ENCODE data around the gene GPR32. TPM values are rescaled to one million over a fixed set of nuclear protein-coding genes. Genes with fewer than 3 reads are reported as not detected.
A peak's percentile ranks its signal among the peaks of the same experiment; 100 is the strongest.
"Not testable (repeated sequence)": the region's sequence is repeated elsewhere in the genome, so short reads cannot be mapped to it uniquely, and the experiment has no call there.

GPR32 gene
- total and polyA plus RNA-seq, 4 experiments from 2014 or later: not detected

GRCh38 chr19:50739132-50739913 lies 30.9 kb upstream of the GPR32 start:
- DNase-seq: no peak
- ChIA-PET CTCF (ENCODE audit: partially characterized antibody) (no interaction called here), POLR2A (ENCODE audit: partially characterized antibody) (no interaction called here)
- Mint-ChIP-seq H3K27ac (no peak overlapping the region), H3K36me3 (no peaks in the 10 kb centered on the region), H3K9me3 (peaks cover 0 to 5% (median 1%) of the 10 kb centered on the region in 8 donors), H3K4me3 (no peak overlapping the region), H3K27me3 (peaks cover 30 to 33% of the 10 kb centered on the region in 2 donors), H3K4me1 (no peaks in the 10 kb centered on the region)
- no peaks in the 10 kb centered on the region for H3K9me3 ChIP-seq (ENCODE audit: control insufficient read depth in 1 of 2, low read length in 2 of 2)
- no peaks in the 10 kb centered on the region for H3K4me1 ChIP-seq (ENCODE audit: insufficient read depth, low read length)
- no peak overlapping the region for H3K4me3 ChIP-seq (ENCODE audit: low read length in 2 of 2)
- no peaks in the 10 kb centered on the region for H3K27me3 ChIP-seq (ENCODE audit: insufficient read depth, low read length)
- no peak overlapping the region for H3K27ac ChIP-seq (ENCODE audit: low read depth, low read length)
- no peaks in the 10 kb centered on the region for H3K36me3 ChIP-seq (ENCODE audit: insufficient read depth, low read length)
- intact Hi-C loops (cut with micrococcal nuclease): no loop called here

- Mint-ChIP-seq H3K36me3 (no peaks in the 10 kb centered on the region), H3K4me3 (no peak overlapping the region), H3K4me1 (no peaks in the 10 kb centered on the region), H3K9me3 (peaks cover 0 to 5% (median 1%) of the 10 kb centered on the region in 8 donors), H3K27me3 (peaks cover 32 to 37% of the 10 kb centered on the region in 2 donors), H3K27ac (peak overlapping the region in 2 of 7 donors; percentile 19 to 35)
- ChIA-PET POLR2A (ENCODE audit: partially characterized antibody) (no interaction called here), CTCF (ENCODE audit: partially characterized antibody) (no interaction called here)
- no peak for DNase-seq
- H3K4me3 ChIP-seq (ENCODE audit: low read length in 2 of 2): no peak overlapping the region
- H3K4me1 ChIP-seq (ENCODE audit: insufficient read depth, low read length): no peaks in the 10 kb centered on the region
- no peaks in the 10 kb centered on the region for H3K9me3 ChIP-seq (ENCODE audit: control insufficient read depth in 1 of 2, low read length in 2 of 2)
- intact Hi-C loops (cut with micrococcal nuclease): no loop called here
- no peaks in the 10 kb centered on the region for H3K36me3 ChIP-seq (ENCODE audit: insufficient read depth, low read length)
- no peaks in the 10 kb centered on the region for H3K27me3 ChIP-seq (ENCODE audit: insufficient read depth, low read length)
- H3K27ac ChIP-seq (ENCODE audit: low read depth, low read length): no peak overlapping the region
These were observed 30.3 kb upstream of the GPR32 start for GRCh38 chr19:50739914-50740426.

GRCh38 chr19:50741179-50741933 lies 28.9 kb upstream of the GPR32 start:
- Mint-ChIP-seq H3K27ac (no peak overlapping the region), H3K27me3 (peaks cover 28 to 36% of the 10 kb centered on the region in 2 donors), H3K4me3 (no peak overlapping the region), H3K9me3 (peaks cover 0 to 5% (median 1%) of the 10 kb centered on the region in 8 donors), H3K4me1 (no peaks in the 10 kb centered on the region), H3K36me3 (no peaks in the 10 kb centered on the region)
- intact Hi-C loops (cut with micrococcal nuclease): no loop called here
- ChIA-PET POLR2A (ENCODE audit: partially characterized antibody) (no interaction called here), CTCF (ENCODE audit: partially characterized antibody) (no interaction called here)
- Histone ChIP-seq H3K27me3 (ENCODE audit: insufficient read depth, low read length) (no peaks in the 10 kb centered on the region), H3K4me3 (ENCODE audit: low read length in 2 of 2) (no peak overlapping the region), H3K9me3 (ENCODE audit: control insufficient read depth in 1 of 2, low read length in 2 of 2) (no peaks in the 10 kb centered on the region), H3K27ac (ENCODE audit: low read depth, low read length) (no peak overlapping the region), H3K4me1 (ENCODE audit: insufficient read depth, low read length) (no peaks in the 10 kb centered on the region), H3K36me3 (ENCODE audit: insufficient read depth, low read length) (no peaks in the 10 kb centered on the region)
- DNase-seq: no peak

- ChIA-PET POLR2A (ENCODE audit: partially characterized antibody) (no interaction called here), CTCF (ENCODE audit: partially characterized antibody) (interaction anchor here (0.7 kb wide), 2 partner anchors 41 to 204 kb away, joined by 3 to 5 read pairs; no protein-coding TSS in a partner anchor)
- Histone ChIP-seq H3K4me1 (ENCODE audit: insufficient read depth, low read length) (no peaks in the 10 kb centered on the region), H3K27ac (ENCODE audit: low read depth, low read length) (no peak overlapping the region), H3K4me3 (ENCODE audit: low read length in 2 of 2) (no peak overlapping the region), H3K36me3 (ENCODE audit: insufficient read depth, low read length) (no peaks in the 10 kb centered on the region), H3K27me3 (ENCODE audit: insufficient read depth, low read length) (no peaks in the 10 kb centered on the region), H3K9me3 (ENCODE audit: control insufficient read depth in 1 of 2, low read length in 2 of 2) (no peaks in the 10 kb centered on the region)
- peak overlapping the region in 1 of 8 donors; percentile 15 for H3K4me3 Mint-ChIP-seq
- peaks cover 26 to 28% of the 10 kb centered on the region in 2 donors for H3K27me3 Mint-ChIP-seq
- no peak for DNase-seq
- no peaks in the 10 kb centered on the region for H3K36me3 Mint-ChIP-seq
- H3K27ac Mint-ChIP-seq: no peak overlapping the region
- intact Hi-C loops (cut with micrococcal nuclease): no loop called here
- peaks cover 0 to 5% (median 1%) of the 10 kb centered on the region in 8 donors for H3K9me3 Mint-ChIP-seq
- no peaks in the 10 kb centered on the region for H3K4me1 Mint-ChIP-seq
These were observed 26.7 kb upstream of the GPR32 start for GRCh38 chr19:50743537-50743936.

GRCh38 chr19:50745221-50745620 lies 25.0 kb upstream of the GPR32 start:
- H3K4me3 Mint-ChIP-seq: no peak overlapping the region
- no peaks in the 10 kb centered on the region for H3K4me1 Mint-ChIP-seq
- Histone ChIP-seq H3K36me3 (ENCODE audit: insufficient read depth, low read length) (no peaks in the 10 kb centered on the region), H3K4me1 (ENCODE audit: insufficient read depth, low read length) (no peaks in the 10 kb centered on the region), H3K27me3 (ENCODE audit: insufficient read depth, low read length) (no peaks in the 10 kb centered on the region), H3K27ac (ENCODE audit: low read depth, low read length) (no peak overlapping the region), H3K9me3 (ENCODE audit: control insufficient read depth in 1 of 2, low read length in 2 of 2) (no peaks in the 10 kb centered on the region), H3K4me3 (ENCODE audit: low read length in 2 of 2) (no peak overlapping the region)
- H3K27me3 Mint-ChIP-seq: peaks cover 15 to 16% of the 10 kb centered on the region in 2 donors
- H3K9me3 Mint-ChIP-seq: peaks cover 0 to 2% (median 0%) of the 10 kb centered on the region in 8 donors
- H3K27ac Mint-ChIP-seq: no peak overlapping the region
- no peak for DNase-seq
- intact Hi-C loops (cut with micrococcal nuclease): no loop called here
- ChIA-PET POLR2A (ENCODE audit: partially characterized antibody) (no interaction called here), CTCF (ENCODE audit: partially characterized antibody) (no interaction called here)
- no peaks in the 10 kb centered on the region for H3K36me3 Mint-ChIP-seq

GRCh38 chr19:50747141-50747540 lies 23.1 kb upstream of the GPR32 start:
- DNase-seq; H3K27me3 Mint-ChIP-seq; H3K4me3 ChIP-seq (ENCODE audit: low read length in 2 of 2); POLR2A ChIA-PET (ENCODE audit: partially characterized antibody); CTCF ChIA-PET (ENCODE audit: partially characterized antibody); H3K27me3 ChIP-seq (ENCODE audit: insufficient read depth, low read length); H3K27ac Mint-ChIP-seq; H3K27ac ChIP-seq (ENCODE audit: low read depth, low read length); H3K36me3 ChIP-seq (ENCODE audit: insufficient read depth, low read length); intact Hi-C loops (cut with micrococcal nuclease); H3K4me1 ChIP-seq (ENCODE audit: insufficient read depth, low read length); H3K9me3 Mint-ChIP-seq; H3K4me1 Mint-ChIP-seq; H3K36me3 Mint-ChIP-seq; H3K9me3 ChIP-seq (ENCODE audit: control insufficient read depth in 1 of 2, low read length in 2 of 2); H3K4me3 Mint-ChIP-seq: not testable (repeated sequence)

- H3K9me3 ChIP-seq (ENCODE audit: control insufficient read depth in 1 of 2, low read length in 2 of 2): no peaks in the 10 kb centered on the region
- no peak overlapping the region for H3K27ac Mint-ChIP-seq
- no peaks in the 10 kb centered on the region for H3K27me3 ChIP-seq (ENCODE audit: insufficient read depth, low read length)
- H3K36me3 ChIP-seq (ENCODE audit: insufficient read depth, low read length): no peaks in the 10 kb centered on the region
- intact Hi-C loops (cut with micrococcal nuclease): no loop called here
- peaks cover 0 to 2% (median 0%) of the 10 kb centered on the region in 8 donors for H3K9me3 Mint-ChIP-seq
- peaks cover 6 to 10% of the 10 kb centered on the region in 2 donors for H3K27me3 Mint-ChIP-seq
- no peaks in the 10 kb centered on the region for H3K4me1 Mint-ChIP-seq
- ChIA-PET CTCF (ENCODE audit: partially characterized antibody) (no interaction called here), POLR2A (ENCODE audit: partially characterized antibody) (no interaction called here)
- H3K27ac ChIP-seq (ENCODE audit: low read depth, low read length): no peak overlapping the region
- no peak overlapping the region for H3K4me3 Mint-ChIP-seq
- DNase-seq: no peak
- H3K4me1 ChIP-seq (ENCODE audit: insufficient read depth, low read length): no peaks in the 10 kb centered on the region
- no peaks in the 10 kb centered on the region for H3K36me3 Mint-ChIP-seq
- H3K4me3 ChIP-seq (ENCODE audit: low read length in 2 of 2): no peak overlapping the region
These were observed 20.8 kb upstream of the GPR32 start for GRCh38 chr19:50749490-50749889.

Data from CD4-positive, alpha-beta memory T cell (primary cell).